HuH-7 (cell line): ENCODE measurements around the gene EVC2.

Source experiments
- DNase-seq: peaks from one replicate; pipeline ENCODE4 v3.0.0; 2011; ENCODE audit warnings: low spot score

The EVC2 gene

GRCh38 chr4:5566991-5567390 is 141.4 kb downstream of the EVC2 start:
- DNase-seq = no peak

- DNase-seq = no peak
Measured at GRCh38 chr4:5566526-5566925, 141.8 kb downstream of the EVC2 start.

GRCh38 chr4:5563856-5564255 is 144.5 kb downstream of the EVC2 start:
- DNase-seq = no peak

GRCh38 chr4:5562476-5562875 is 145.9 kb downstream of the EVC2 start:
- DNase-seq = no peak

- DNase-seq = no peak
Measured at GRCh38 chr4:5561286-5561685, 147.1 kb downstream of the EVC2 start.

- no peak for DNase-seq
Measured at GRCh38 chr4:5558502-5558901, 149.9 kb downstream of the EVC2 start.

GRCh38 chr4:5554376-5554775 is 154.0 kb downstream of the EVC2 start:
- no peak for DNase-seq

- no peak for DNase-seq
Measured at GRCh38 chr4:5553801-5554200, 154.6 kb downstream of the EVC2 start.

GRCh38 chr4:5552451-5552850 is 155.9 kb downstream of the EVC2 start:
- no peak for DNase-seq

- DNase-seq = no peak
Measured at GRCh38 chr4:5547651-5548249, 160.6 kb downstream of the EVC2 start.

- no peak for DNase-seq
Measured at GRCh38 chr4:5545271-5545670, 163.1 kb downstream of the EVC2 start.

GRCh38 chr4:5544762-5545161 is 163.6 kb downstream of the EVC2 start:
- no peak for DNase-seq

- DNase-seq = no peak
Measured at GRCh38 chr4:5543681-5544080, 164.7 kb downstream of the EVC2 start.

- no peak for DNase-seq
Measured at GRCh38 chr4:5541169-5541568, 167.2 kb downstream of the EVC2 start.

GRCh38 chr4:5539584-5539983 is 168.8 kb downstream of the EVC2 start:
- no peak for DNase-seq

- DNase-seq = no peak
Measured at GRCh38 chr4:5532100-5532499, 176.3 kb downstream of the EVC2 start.

- DNase-seq = no peak
Measured at GRCh38 chr4:5528031-5528436, 180.3 kb downstream of the EVC2 start.

GRCh38 chr4:5527211-5527610 is 181.1 kb downstream of the EVC2 start:
- no peak for DNase-seq

- DNase-seq = no peak
Measured at GRCh38 chr4:5526080-5526846, 182.1 kb downstream of the EVC2 start.

GRCh38 chr4:5524446-5525299 is 183.7 kb downstream of the EVC2 start:
- no peak for DNase-seq

GRCh38 chr4:5517372-5517771 is 191.0 kb downstream of the EVC2 start:
- DNase-seq = no peak

- no peak for DNase-seq
Measured at GRCh38 chr4:5515646-5516045, 192.7 kb downstream of the EVC2 start.
